CD4-positive, alpha-beta T cell treated with Interleukin-1 beta for 1 hour (primary cell): ENCODE data around the gene GABRP.

Experiments
- DNase-seq, 2 donors: peaks; one replicate each; pipeline ENCODE4 v3.0.0-alpha.2; 2020 to 2022

The GABRP gene

DNA sequence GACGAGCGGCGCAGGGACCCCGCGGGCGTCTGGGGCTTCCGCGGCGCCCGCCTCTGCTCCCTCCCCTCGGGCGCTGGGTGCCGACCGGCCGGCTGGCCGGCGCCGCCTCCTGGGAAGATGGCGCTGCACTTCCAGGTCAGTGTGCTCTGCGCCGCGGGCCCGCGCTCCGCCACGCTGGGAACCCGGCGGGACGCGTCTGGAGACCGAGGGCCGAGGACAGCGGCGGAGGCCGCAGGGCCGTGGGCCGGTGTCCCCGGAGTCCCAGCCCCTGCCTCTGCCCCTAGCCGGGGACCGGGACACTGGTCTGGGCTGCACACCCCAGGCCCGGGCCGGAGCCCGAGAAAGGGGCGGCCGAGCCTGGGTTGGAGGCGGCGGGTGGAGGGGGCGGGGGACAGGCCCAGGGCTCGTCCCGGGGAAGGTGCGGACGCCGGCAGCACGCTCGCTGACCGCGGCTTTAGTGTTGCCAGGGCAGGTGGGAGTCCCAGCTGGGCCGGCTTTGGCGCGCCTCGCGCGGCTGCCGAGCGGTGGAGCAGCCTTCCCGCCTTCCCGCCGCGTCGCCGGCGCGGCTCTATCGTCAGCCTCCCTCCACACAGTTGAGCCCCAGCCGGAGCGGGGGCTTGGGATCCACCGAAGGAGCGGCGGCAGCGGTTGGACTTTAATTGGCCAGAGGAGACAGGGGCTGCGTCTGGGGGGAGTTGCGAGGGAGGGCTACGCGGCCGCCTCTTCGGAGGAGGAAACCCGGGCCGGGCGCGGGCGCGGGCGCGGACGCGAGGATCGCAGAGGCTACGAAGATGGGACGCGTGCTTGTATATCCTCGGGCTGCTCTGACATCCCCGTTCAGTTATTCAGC lies 78.6 kb downstream of the GABRP start, which contains the start of gene RANBP17:
TSS of gene RANBP17 (plus strand) at position 102 of the 850 bp plus-strand sequence.
- DNase-seq, result peak in 1 of 2 donors; percentile 3

DNA sequence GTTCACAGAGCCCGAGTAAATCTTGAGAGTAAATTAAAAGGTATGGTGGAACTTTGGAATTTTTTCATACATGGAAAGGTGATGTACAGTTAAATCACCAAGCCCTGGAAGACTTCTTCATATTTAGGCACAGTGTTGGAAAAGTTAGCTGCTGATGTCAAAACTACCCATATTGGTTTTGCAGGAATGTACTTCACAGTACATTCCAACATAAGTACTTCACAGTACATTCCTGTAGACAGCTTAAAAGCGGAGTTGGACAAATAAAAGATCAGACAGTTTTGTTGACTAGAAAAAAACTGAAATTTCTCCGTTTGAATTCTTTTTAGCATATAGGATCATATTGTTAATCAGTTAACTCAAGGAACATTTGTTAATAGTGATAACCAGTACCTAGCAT lies 80.1 kb downstream of the GABRP start:
- DNase-seq, result no peak
